Measurements from ENCODE around the gene IFRD2.
"Not testable (repeated sequence)": the region's sequence is repeated elsewhere in the genome, so short reads cannot be mapped to it uniquely, and the experiment has no call there.

Gene IFRD2

GRCh38 chr3:50264383-50264963 lies 27.8 kb downstream of the IFRD2 start:
- Histone ChIP-seq H3K36me3 (ENCODE audit: low read depth) (peaks cover under 1% of the 10 kb centered on the region; the same call in 1 of the 2 replicates), H3K27me3 (ENCODE audit: insufficient read depth, poor library complexity, severe bottlenecking) (no peaks in the 10 kb centered on the region), H3K4me1 (ENCODE audit: insufficient read depth, poor library complexity, severe bottlenecking) (peaks cover 32% of the 10 kb centered on the region), H3K9me3 (ENCODE audit: severe bottlenecking) (no peaks in the 10 kb centered on the region), H3K4me3 (ENCODE audit: severe bottlenecking) (no peak overlapping the region), H3K27ac (ENCODE audit: poor library complexity, severe bottlenecking) (peak overlapping the region; percentile 93)
- no peak for TF ChIP-seq CTCF (IDR thresholded peaks at IDR 0.05; ENCODE audit: poor library complexity, severe bottlenecking)
- ATAC-seq (ENCODE audit: low read depth): peak; percentile 41
- DNase-seq (ENCODE audit: low spot score): peak; percentile 87

GRCh38 chr3:50263478-50264382 lies 28.5 kb downstream of the IFRD2 start:
- Histone ChIP-seq H3K9me3 (ENCODE audit: severe bottlenecking) (no peaks in the 10 kb centered on the region), H3K4me1 (ENCODE audit: insufficient read depth, poor library complexity, severe bottlenecking) (peaks cover 31% of the 10 kb centered on the region), H3K36me3 (ENCODE audit: low read depth) (peaks cover 6% of the 10 kb centered on the region; the same call in 1 of the 2 replicates), H3K27ac (ENCODE audit: poor library complexity, severe bottlenecking) (peak overlapping the region; percentile 93), H3K27me3 (ENCODE audit: insufficient read depth, poor library complexity, severe bottlenecking) (no peaks in the 10 kb centered on the region), H3K4me3 (ENCODE audit: severe bottlenecking) (no peak overlapping the region)
- no peak for TF ChIP-seq CTCF (IDR thresholded peaks at IDR 0.05; ENCODE audit: poor library complexity, severe bottlenecking)
- DNase-seq (ENCODE audit: low spot score) (no peak), ATAC-seq (ENCODE audit: low read depth) (no peak)

- Histone ChIP-seq H3K9me3 (ENCODE audit: severe bottlenecking) (no peaks in the 10 kb centered on the region), H3K36me3 (ENCODE audit: low read depth) (peaks cover 15% of the 10 kb centered on the region), H3K27me3 (ENCODE audit: insufficient read depth, poor library complexity, severe bottlenecking) (no peaks in the 10 kb centered on the region), H3K4me1 (ENCODE audit: insufficient read depth, poor library complexity, severe bottlenecking) (peaks cover 25% of the 10 kb centered on the region), H3K4me3 (ENCODE audit: severe bottlenecking) (no peak overlapping the region), H3K27ac (ENCODE audit: poor library complexity, severe bottlenecking) (peak overlapping the region; percentile 93)
- DNase-seq (ENCODE audit: low spot score): no peak
- no peak for ATAC-seq (ENCODE audit: low read depth)
- TF ChIP-seq CTCF (IDR thresholded peaks at IDR 0.05; ENCODE audit: poor library complexity, severe bottlenecking): no peak
Measured at GRCh38 chr3:50262778-50263177, 29.5 kb downstream of the IFRD2 start.

- not testable (repeated sequence) for H3K27me3 ChIP-seq (ENCODE audit: insufficient read depth, poor library complexity, severe bottlenecking); H3K27ac ChIP-seq (ENCODE audit: poor library complexity, severe bottlenecking); DNase-seq (ENCODE audit: low spot score); ATAC-seq (ENCODE audit: low read depth); H3K4me3 ChIP-seq (ENCODE audit: severe bottlenecking); H3K9me3 ChIP-seq (ENCODE audit: severe bottlenecking)
- Histone ChIP-seq H3K4me1 (ENCODE audit: insufficient read depth, poor library complexity, severe bottlenecking) (peaks cover 22% of the 10 kb centered on the region), H3K36me3 (ENCODE audit: low read depth) (peaks cover 18% of the 10 kb centered on the region)
Measured at GRCh38 chr3:50262200-50262599, 30.0 kb downstream of the IFRD2 start.

GRCh38 chr3:50261505-50261904 lies 30.7 kb downstream of the IFRD2 start:
- H3K27ac ChIP-seq (ENCODE audit: poor library complexity, severe bottlenecking): peak overlapping the region; percentile 59
- DNase-seq (ENCODE audit: low spot score): no peak
- peaks cover 22% of the 10 kb centered on the region for H3K4me1 ChIP-seq (ENCODE audit: insufficient read depth, poor library complexity, severe bottlenecking)
- no peak overlapping the region for H3K4me3 ChIP-seq (ENCODE audit: severe bottlenecking)
- H3K27me3 ChIP-seq (ENCODE audit: insufficient read depth, poor library complexity, severe bottlenecking): no peaks in the 10 kb centered on the region
- no peak for TF ChIP-seq CTCF (IDR thresholded peaks at IDR 0.05; ENCODE audit: poor library complexity, severe bottlenecking)
- no peaks in the 10 kb centered on the region for H3K9me3 ChIP-seq (ENCODE audit: severe bottlenecking)
- ATAC-seq (ENCODE audit: low read depth): no peak
- H3K36me3 ChIP-seq (ENCODE audit: low read depth): peaks cover 25% of the 10 kb centered on the region

Data from RWPE2 (cell line).